WI38 (cell line): ENCODE measurements around the gene BAG2.

Experiments used
- H3K4me3 ChIP-seq: 2 replicates; pipeline ENCODE4 v1.5.1; 2011; ENCODE audit warnings: low read depth, mild to moderate bottlenecking, control low read depth, low read length
- CTCF ChIP-seq: IDR thresholded peaks from 2 replicates; pipeline ENCODE4 v1.5.1; 2012; ENCODE audit warnings: low read depth, mild to moderate bottlenecking, control low read depth, low read length

BAG2 gene

GRCh38 chr6:57210060-57210459 lies 37.9 kb downstream of the BAG2 start:
- H3K4me3 ChIP-seq: no peak overlapping the region
- no peak for TF ChIP-seq CTCF

- TF ChIP-seq CTCF: no peak
- no peak overlapping the region for H3K4me3 ChIP-seq
These were observed 43.1 kb downstream of the BAG2 start for GRCh38 chr6:57215260-57215659.

- no peak overlapping the region for H3K4me3 ChIP-seq
These were observed 44.3 kb downstream of the BAG2 start for GRCh38 chr6:57216235-57217101.

GRCh38 chr6:57217270-57217669 lies 45.1 kb downstream of the BAG2 start:
- TF ChIP-seq CTCF: no peak
- H3K4me3 ChIP-seq: no peak overlapping the region

More at GRCh38 chr6:57216235-57217101, 44.3 kb downstream of the BAG2 start:
- no peak for TF ChIP-seq CTCF

- peak overlapping the region; percentile 91 for H3K4me3 ChIP-seq
- TF ChIP-seq CTCF: no peak
These were observed 48.1 kb downstream of the BAG2 start for GRCh38 chr6:57220083-57220703.

- TF ChIP-seq CTCF: 0 out of 2 replicates have a peak, but pooled peaks have one; percentile 22
- peak overlapping the region; percentile 91 for H3K4me3 ChIP-seq
These were observed 49.2 kb downstream of the BAG2 start for GRCh38 chr6:57221191-57221935.
